CD4-positive, alpha-beta T cell (primary cell): ENCODE results near the gene SHC4. TPM values are rescaled to one million over a fixed set of nuclear protein-coding genes. Genes with fewer than 3 reads are reported as not detected.

Experiments
- ATAC-seq: fragments of 200-7000 bp; cut with Tn5 transposase; one replicate; pipeline ENCODE4 v1.10.0; 2022; ENCODE audit warnings: mild to moderate bottlenecking; ENCODE audit not compliant: poor library complexity
- CTCF ChIA-PET: fragments of 350-600 bp; sonication (Branson Sonifier 250); formaldehyde crosslinking; loops from one replicate; lab custom pipeline; 2021; ENCODE audit warnings: antibody characterized with exemption, inconsistent platforms; lab: Charles Lee
- POLR2A ChIA-PET: fragments of 350-600 bp; sonication (Branson Sonifier 250); formaldehyde crosslinking; loops from one replicate; lab custom pipeline; 2021; ENCODE audit warnings: antibody characterized with exemption, inconsistent platforms; lab: Charles Lee
- DNase-seq, 14 experiments: peaks; one replicate each; pipeline ENCODE4 v3.0.0-alpha.2; 2013 to 2020; ENCODE audit warnings: mixed read lengths in 2 of 14
- H3K27ac ChIP-seq, 2 donors: one replicate each; pipeline versions ENCODE4 v1.5.1 to v1.7.0; 2013; ENCODE audit warnings: low read length in 2 of 2, low read depth in 1 of 2, mild to moderate bottlenecking in 1 of 2
- H3K27me3 ChIP-seq, 2 experiments: 1 replicate in 1 of 2; 2 replicates in 1 of 2; pipeline versions ENCODE4 v1.6.1 to v1.7.0; 2013; ENCODE audit warnings: low read length in 2 of 2, control low read depth in 1 of 2, mild to moderate bottlenecking in 1 of 2, moderate library complexity in 1 of 2; ENCODE audit not compliant: insufficient read depth in 2 of 2, control insufficient read depth in 1 of 2
- H3K36me3 ChIP-seq: one replicate; pipeline ENCODE4 v1.6.1; 2013; ENCODE audit warnings: low read length, control low read depth; ENCODE audit not compliant: insufficient read depth
- H3K4me1 ChIP-seq: one replicate; pipeline ENCODE4 v1.6.1; 2013; ENCODE audit warnings: low read length, control low read depth; ENCODE audit not compliant: insufficient read depth
- H3K4me3 ChIP-seq: one replicate; pipeline ENCODE4 v1.5.1; 2013; ENCODE audit warnings: mild to moderate bottlenecking, low read length, moderate library complexity
- H3K9me3 ChIP-seq, 2 experiments: 1 replicate in 1 of 2; 2 replicates in 1 of 2; pipeline versions ENCODE4 v1.6.1 to v1.7.0; 2013; ENCODE audit warnings: low read length in 2 of 2, mild to moderate bottlenecking in 2 of 2, control low read depth in 1 of 2, moderate library complexity in 1 of 2; ENCODE audit not compliant: control insufficient read depth in 1 of 2, insufficient read depth in 1 of 2
- H3K27ac Mint-ChIP-seq: one replicate; pipeline ENCODE4 v1.8.0; 2020; ENCODE audit warnings: mixed read lengths
- H3K27me3 Mint-ChIP-seq: one replicate; pipeline ENCODE4 v1.8.0; 2021; ENCODE audit warnings: mixed read lengths
- H3K36me3 Mint-ChIP-seq: one replicate; pipeline ENCODE4 v1.8.0; 2021; ENCODE audit warnings: low read depth, mixed read lengths
- H3K4me1 Mint-ChIP-seq: one replicate; pipeline ENCODE4 v1.8.0; 2021; ENCODE audit warnings: low read depth, mixed read lengths
- H3K4me3 Mint-ChIP-seq: one replicate; pipeline ENCODE4 v1.8.0; 2020; ENCODE audit warnings: mild to moderate bottlenecking, mixed read lengths
- H3K9me3 Mint-ChIP-seq: one replicate; pipeline ENCODE4 v1.8.0; 2020; ENCODE audit warnings: mixed read lengths
- CTCF ChIP-seq: fragments of 200-600 bp; IDR thresholded peaks from one replicate; pipeline ENCODE4 v1.8.0; 2022; ENCODE audit warnings: antibody characterized with exemption, mild to moderate bottlenecking
- intact Hi-C, 2 experiments: fragments of 100-400 bp; cut with DNase I in 1 of 2; cut with micrococcal nuclease in 1 of 2; formaldehyde crosslinking; loops; one replicate each; pipeline versions ENCODE4 v1.15.1 to v1.9.0; 2023 to 2025; cut with DNase I, micrococcal nuclease
- total RNA-seq, 174 experiments: library from RNA in 2 of 174; stranded (reverse) in 2 of 174; gene quantifications; one replicate each; pipeline ENCODE4 v1.2.3 and lab custom pipeline; 2021 to 2026

The SHC4 gene
- total RNA-seq, 2 experiments from 2014 or later: not detected

GRCh38 chr15:48924528-48925393 lies 39.0 kb downstream of the SHC4 start:
- H3K4me3 Mint-ChIP-seq: no peak overlapping the region
- H3K4me1 Mint-ChIP-seq: no peaks in the 10 kb centered on the region
- H3K9me3 Mint-ChIP-seq: no peaks in the 10 kb centered on the region
- ATAC-seq: no peak
- no peaks in the 10 kb centered on the region for H3K36me3 Mint-ChIP-seq
- no peak for DNase-seq
- Histone ChIP-seq H3K27me3 (peaks cover under 1 to 2% of the 10 kb centered on the region in 2 experiments), H3K36me3 (no peaks in the 10 kb centered on the region), H3K4me3 (no peak overlapping the region), H3K27ac (no peak overlapping the region), H3K4me1 (no peaks in the 10 kb centered on the region), H3K9me3 (no peaks in the 10 kb centered on the region)
- H3K27me3 Mint-ChIP-seq: peaks cover 52% of the 10 kb centered on the region
- H3K27ac Mint-ChIP-seq: no peak overlapping the region
- CTCF ChIA-PET: no interaction called here
- no peak for TF ChIP-seq CTCF
- POLR2A ChIA-PET: no interaction called here
- intact Hi-C loops: no loop called here

DNA sequence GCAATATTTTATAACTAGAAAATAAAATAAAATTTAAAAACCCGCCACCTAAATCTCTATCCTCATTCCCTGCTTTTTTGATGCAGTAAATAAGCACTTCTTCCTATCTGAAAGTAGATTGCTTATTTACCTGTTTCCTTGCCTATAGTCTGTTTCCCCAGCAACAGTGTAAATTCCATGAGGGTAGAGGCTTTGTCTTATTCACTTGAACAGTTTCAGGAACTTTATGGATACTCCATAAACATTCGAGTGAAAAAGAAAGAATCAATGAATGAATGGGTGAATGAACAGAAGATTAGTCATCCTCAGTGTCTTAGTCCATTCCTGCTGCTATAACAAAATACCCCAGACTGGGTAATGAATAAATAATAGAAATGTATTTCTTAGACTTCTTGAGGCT lies 41.7 kb downstream of the SHC4 start:
- Histone ChIP-seq H3K27me3 (peaks cover 2 to 14% of the 10 kb centered on the region in 2 experiments), H3K4me1 (no peaks in the 10 kb centered on the region), H3K9me3 (no peaks in the 10 kb centered on the region), H3K4me3 (no peak overlapping the region), H3K36me3 (no peaks in the 10 kb centered on the region), H3K27ac (no peak overlapping the region)
- no peak for ATAC-seq
- no peak overlapping the region for H3K4me3 Mint-ChIP-seq
- CTCF ChIA-PET: no interaction called here
- no peak for DNase-seq
- no peak overlapping the region for H3K27ac Mint-ChIP-seq
- no peaks in the 10 kb centered on the region for H3K36me3 Mint-ChIP-seq
- H3K4me1 Mint-ChIP-seq: no peaks in the 10 kb centered on the region
- no peaks in the 10 kb centered on the region for H3K9me3 Mint-ChIP-seq
- intact Hi-C loops: no loop called here
- no peak for TF ChIP-seq CTCF
- H3K27me3 Mint-ChIP-seq: peaks cover 56% of the 10 kb centered on the region
- POLR2A ChIA-PET: no interaction called here

DNA sequence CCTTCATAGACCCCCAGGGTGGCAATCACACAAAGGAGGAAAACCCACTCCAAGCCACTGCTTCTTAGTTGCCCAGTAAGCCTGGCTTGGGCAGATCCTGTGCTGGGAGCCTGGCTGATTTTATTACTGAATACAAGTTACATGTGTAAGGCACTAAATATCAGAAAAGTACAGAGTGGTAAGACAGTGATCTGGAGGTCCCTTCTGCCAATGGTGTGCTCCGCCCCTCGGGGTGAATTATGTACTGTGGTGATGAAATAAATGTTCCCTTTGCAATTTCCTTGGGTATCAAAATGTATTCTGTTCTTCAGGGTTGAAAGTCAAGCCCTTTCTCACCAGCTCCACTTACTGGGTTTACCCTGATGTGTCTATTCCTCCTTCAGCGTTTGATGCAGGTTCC lies 47.0 kb downstream of the SHC4 start:
- Mint-ChIP-seq H3K9me3 (no peaks in the 10 kb centered on the region), H3K27ac (no peak overlapping the region), H3K4me1 (no peaks in the 10 kb centered on the region), H3K27me3 (peaks cover 36% of the 10 kb centered on the region), H3K36me3 (no peaks in the 10 kb centered on the region), H3K4me3 (no peak overlapping the region)
- DNase-seq (no peak), ATAC-seq (no peak)
- intact Hi-C loops: no loop called here
- Histone ChIP-seq H3K27ac (no peak overlapping the region), H3K4me1 (no peaks in the 10 kb centered on the region), H3K9me3 (no peaks in the 10 kb centered on the region), H3K27me3 (peaks cover 6 to 18% of the 10 kb centered on the region in 2 experiments), H3K4me3 (no peak overlapping the region), H3K36me3 (no peaks in the 10 kb centered on the region)
- CTCF ChIA-PET: no interaction called here
- POLR2A ChIA-PET: no interaction called here
- no peak for TF ChIP-seq CTCF
